IPS-18a (cell line): Measurements from ENCODE around the gene GCAT.

ENCODE experiments used
- H3K27ac ChIP-seq: one replicate; pipeline ENCODE4 v1.5.1; 2013; ENCODE audit warnings: low read length
- H3K27me3 ChIP-seq: one replicate; pipeline ENCODE4 v1.6.1; 2013; ENCODE audit warnings: mild to moderate bottlenecking, low read length; ENCODE audit not compliant: control insufficient read depth, insufficient read depth
- H3K36me3 ChIP-seq: one replicate; pipeline ENCODE4 v1.6.1; 2013; ENCODE audit warnings: low read depth, low read length; ENCODE audit not compliant: control insufficient read depth
- H3K4me1 ChIP-seq: one replicate; pipeline ENCODE4 v1.6.1; 2013; ENCODE audit warnings: low read depth, low read length; ENCODE audit not compliant: control insufficient read depth
- H3K4me3 ChIP-seq: one replicate; pipeline ENCODE4 v1.5.1; 2013; ENCODE audit warnings: low read length
- H3K9ac ChIP-seq: one replicate; pipeline ENCODE4 v1.6.1; 2013; ENCODE audit warnings: mild to moderate bottlenecking, low read length, moderate library complexity
- H3K9me3 ChIP-seq: one replicate; pipeline ENCODE4 v1.6.1; 2013; ENCODE audit warnings: low read depth, low read length; ENCODE audit not compliant: control insufficient read depth

Gene GCAT

GRCh38 chr22:37816543-37817180 lies 8.9 kb downstream of the GCAT start:
- H3K36me3 ChIP-seq: peaks cover 5% of the 10 kb centered on the region
- peaks cover 31% of the 10 kb centered on the region for H3K27me3 ChIP-seq
- no peak overlapping the region for H3K27ac ChIP-seq
- no peak overlapping the region for H3K9ac ChIP-seq
- H3K4me3 ChIP-seq: no peak overlapping the region
- H3K9me3 ChIP-seq: no peaks in the 10 kb centered on the region
- H3K4me1 ChIP-seq: peaks cover 8% of the 10 kb centered on the region

DNA sequence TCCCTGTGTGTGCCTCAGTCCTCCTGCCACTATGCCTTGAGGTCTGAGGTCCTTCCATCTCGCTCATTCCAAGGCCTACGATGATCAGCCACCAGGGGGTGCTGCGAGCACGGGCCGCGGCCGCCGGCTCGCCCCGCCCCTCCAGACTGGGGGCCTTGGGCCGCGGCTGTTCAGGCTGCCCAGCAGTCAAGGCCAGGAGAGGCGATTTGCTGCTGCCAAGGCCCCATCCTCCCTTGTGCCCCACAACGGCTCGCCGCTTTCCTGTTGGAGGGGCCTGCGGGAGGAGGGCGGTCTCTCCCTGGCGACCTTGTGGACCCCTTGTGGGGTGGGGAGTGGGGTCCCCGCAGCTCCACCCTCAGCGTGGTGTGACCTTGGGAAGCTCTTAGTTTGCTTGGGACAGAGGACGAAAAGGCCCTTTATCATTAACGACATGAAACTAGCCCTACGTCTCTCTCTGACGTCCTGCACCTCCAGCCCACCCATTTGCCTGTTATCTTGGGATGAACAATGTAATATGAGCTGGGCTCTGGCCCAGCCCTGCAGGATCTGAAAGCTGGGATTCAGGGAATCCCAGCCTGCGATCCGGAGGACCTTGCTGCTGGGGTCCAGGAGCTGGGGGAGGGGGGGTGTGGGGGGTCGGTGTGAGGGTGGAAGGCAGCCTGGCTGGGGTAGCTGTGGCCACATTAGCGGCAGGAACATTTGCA lies 10.1 kb downstream of the GCAT start:
- H3K27ac ChIP-seq: peak overlapping the region; percentile 60
- peak overlapping the region; percentile 53 for H3K9ac ChIP-seq
- no peaks in the 10 kb centered on the region for H3K9me3 ChIP-seq
- H3K4me3 ChIP-seq: peak overlapping the region; percentile 60
- H3K27me3 ChIP-seq: peaks cover 36% of the 10 kb centered on the region
- H3K4me1 ChIP-seq: peaks cover 17% of the 10 kb centered on the region
- H3K36me3 ChIP-seq: peaks cover 5% of the 10 kb centered on the region

GRCh38 chr22:37818409-37819104 lies 10.8 kb downstream of the GCAT start:
- no peak overlapping the region for H3K27ac ChIP-seq
- peaks cover 5% of the 10 kb centered on the region for H3K36me3 ChIP-seq
- H3K9me3 ChIP-seq: no peaks in the 10 kb centered on the region
- H3K4me3 ChIP-seq: peak overlapping the region; percentile 60
- H3K4me1 ChIP-seq: peaks cover 21% of the 10 kb centered on the region
- H3K9ac ChIP-seq: peak overlapping the region; percentile 53
- peaks cover 43% of the 10 kb centered on the region for H3K27me3 ChIP-seq

DNA sequence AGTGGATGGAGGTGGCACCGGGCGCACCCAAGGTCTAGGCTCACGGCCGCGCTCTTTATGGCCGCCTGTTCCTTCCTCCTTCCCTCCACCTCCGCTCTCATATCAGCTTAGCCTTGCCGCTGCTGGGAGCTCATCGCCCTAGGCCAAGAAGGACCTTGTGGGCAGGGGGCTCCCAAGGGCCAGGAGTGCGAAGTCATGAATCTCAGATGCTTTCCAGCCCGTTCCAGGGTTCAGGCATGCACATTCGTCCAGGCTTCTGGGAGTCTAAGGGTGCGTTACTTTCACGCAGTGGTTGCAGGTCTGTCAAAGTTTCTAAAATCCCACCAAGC lies 11.3 kb downstream of the GCAT start:
- peak overlapping the region; percentile 60 for H3K4me3 ChIP-seq
- peaks cover 5% of the 10 kb centered on the region for H3K36me3 ChIP-seq
- peaks cover 21% of the 10 kb centered on the region for H3K4me1 ChIP-seq
- no peak overlapping the region for H3K27ac ChIP-seq
- H3K9ac ChIP-seq: no peak overlapping the region
- H3K27me3 ChIP-seq: peaks cover 48% of the 10 kb centered on the region
- H3K9me3 ChIP-seq: no peaks in the 10 kb centered on the region

GRCh38 chr22:37820350-37820749 lies 12.6 kb downstream of the GCAT start:
- Histone ChIP-seq H3K27ac (no peak overlapping the region), H3K36me3 (no peaks in the 10 kb centered on the region), H3K27me3 (peaks cover 61% of the 10 kb centered on the region), H3K4me3 (no peak overlapping the region), H3K4me1 (peaks cover 21% of the 10 kb centered on the region), H3K9me3 (no peaks in the 10 kb centered on the region), H3K9ac (no peak overlapping the region)

GRCh38 chr22:37822079-37822833 lies 14.5 kb downstream of the GCAT start:
- Histone ChIP-seq H3K4me1 (peaks cover 21% of the 10 kb centered on the region), H3K27ac (no peak overlapping the region), H3K9ac (no peak overlapping the region), H3K4me3 (no peak overlapping the region), H3K36me3 (no peaks in the 10 kb centered on the region), H3K27me3 (peaks cover 69% of the 10 kb centered on the region), H3K9me3 (no peaks in the 10 kb centered on the region)

DNA sequence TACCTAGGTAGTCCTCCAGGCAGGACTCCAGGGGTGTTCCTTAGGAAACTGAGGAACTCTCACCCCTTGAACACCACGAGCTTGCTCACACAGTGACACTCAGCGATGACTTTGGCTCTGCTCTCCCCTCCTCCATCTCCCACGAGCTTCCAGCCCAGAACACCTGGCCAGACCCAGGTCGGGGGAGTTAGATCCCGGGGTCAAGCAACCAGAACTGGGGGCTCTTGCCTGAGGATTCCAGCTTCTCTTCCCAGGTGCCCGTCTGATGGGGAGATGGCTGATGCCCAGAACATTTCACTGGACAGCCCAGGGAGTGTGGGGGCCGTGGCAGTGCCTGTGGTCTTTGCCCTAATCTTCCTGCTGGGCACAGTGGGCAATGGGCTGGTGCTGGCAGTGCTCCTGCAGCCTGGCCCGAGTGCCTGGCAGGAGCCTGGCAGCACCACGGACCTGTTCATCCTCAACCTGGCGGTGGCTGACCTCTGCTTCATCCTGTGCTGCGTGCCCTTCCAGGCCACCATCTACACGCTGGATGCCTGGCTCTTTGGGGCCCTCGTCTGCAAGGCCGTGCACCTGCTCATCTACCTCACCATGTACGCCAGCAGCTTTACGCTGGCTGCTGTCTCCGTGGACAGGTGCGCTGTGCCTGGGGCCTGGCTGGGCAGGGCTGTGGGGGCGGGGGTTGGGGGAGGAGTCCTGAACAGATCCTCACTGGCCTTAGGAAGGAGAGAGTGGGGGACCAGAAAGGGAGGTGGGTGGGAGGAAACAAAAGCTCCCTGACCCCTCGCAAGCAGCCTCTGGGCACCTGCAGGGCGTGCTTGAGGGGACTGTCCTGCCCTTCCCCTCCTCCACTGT lies 15.6 kb downstream of the GCAT start, which contains the start of gene GALR3:
TSS of gene GALR3 (plus strand) at position 249 of the 852 bp plus-strand sequence. CDS start at position 274, 25 bp downstream.
- Histone ChIP-seq H3K36me3 (no peaks in the 10 kb centered on the region), H3K27me3 (peaks cover 67% of the 10 kb centered on the region), H3K9ac (no peak within 1 kb of the TSS), H3K4me3 (no peak within 1 kb of the TSS), H3K9me3 (no peaks in the 10 kb centered on the region), H3K4me1 (peaks cover 16% of the 10 kb centered on the region), H3K27ac (no peak within 1 kb of the TSS)

- Histone ChIP-seq H3K9me3 (no peaks in the 10 kb centered on the region), H3K36me3 (no peaks in the 10 kb centered on the region), H3K27me3 (peaks cover 51% of the 10 kb centered on the region), H3K4me1 (peaks cover 13% of the 10 kb centered on the region), H3K9ac (no peak overlapping the region), H3K27ac (no peak overlapping the region), H3K4me3 (peak overlapping the region; percentile 21)
These were observed 17.2 kb downstream of the GCAT start for GRCh38 chr22:37824674-37825641.

DNA sequence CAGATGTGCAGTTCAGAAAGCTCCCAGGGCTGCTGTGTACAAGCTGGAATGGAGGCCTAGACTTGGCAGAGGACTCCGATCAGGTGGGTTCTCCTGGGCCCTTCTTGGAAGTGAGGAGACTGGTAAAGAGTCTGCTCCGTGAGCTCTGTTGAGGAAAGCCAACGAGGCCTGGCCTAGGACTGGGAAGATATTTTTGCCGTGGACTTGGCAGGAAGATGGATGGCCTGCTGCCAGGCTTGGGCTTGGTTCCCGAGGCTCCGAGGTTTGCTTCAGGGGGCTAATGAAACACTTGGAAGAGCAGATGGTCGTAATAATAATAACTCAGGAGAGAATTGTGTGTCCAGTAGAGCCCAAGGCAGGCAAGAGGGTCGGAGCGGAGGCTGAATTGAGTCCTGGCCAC lies 19.3 kb downstream of the GCAT start:
- peaks cover 12% of the 10 kb centered on the region for H3K36me3 ChIP-seq
- H3K9me3 ChIP-seq: no peaks in the 10 kb centered on the region
- no peak overlapping the region for H3K27ac ChIP-seq
- no peak overlapping the region for H3K9ac ChIP-seq
- peaks cover 12% of the 10 kb centered on the region for H3K4me1 ChIP-seq
- H3K27me3 ChIP-seq: peaks cover 38% of the 10 kb centered on the region
- no peak overlapping the region for H3K4me3 ChIP-seq
